CD14-positive monocyte (primary cell): ENCODE results near the gene CPB2. TPM values are rescaled to one million over a fixed set of nuclear protein-coding genes. Genes with fewer than 3 reads are reported as not detected.

Experiments
- DNase-seq, 3 donors: peaks; one replicate each; pipeline ENCODE4 v3.0.0-alpha.2; 2011 to 2022
- H2AFZ ChIP-seq: 2 replicates; pipeline ENCODE4 v1.6.0; 2012; ENCODE audit warnings: mild to moderate bottlenecking, low read depth, low read length, inconsistent platforms; ENCODE audit not compliant: insufficient read depth, poor library complexity, severe bottlenecking
- H3K27ac ChIP-seq, 2 donors: 1 replicate in 1 of 2; 2 replicates in 1 of 2; pipeline ENCODE4 v1.5.1; 2012 to 2013; ENCODE audit warnings: low read length in 2 of 2, control low read depth in 1 of 2, inconsistent platforms in 1 of 2, low read depth in 1 of 2, mild to moderate bottlenecking in 1 of 2
- H3K27me3 ChIP-seq, 2 donors: one replicate each; pipeline versions ENCODE4 v1.6.0 to v1.6.1; 2011 to 2013; ENCODE audit warnings: low read length in 2 of 2; ENCODE audit not compliant: control insufficient read depth in 2 of 2, insufficient read depth in 2 of 2
- H3K36me3 ChIP-seq, 2 donors: replicated peaks in 1 of 2; 1 replicate in 1 of 2; 2 replicates in 1 of 2; pipeline versions ENCODE4 v1.5.1 to v1.6.1; 2012 to 2013; ENCODE audit warnings: low read length in 2 of 2, control low read depth in 1 of 2, inconsistent platforms in 1 of 2, mild to moderate bottlenecking in 1 of 2; ENCODE audit not compliant: insufficient read depth in 2 of 2, control insufficient read depth in 1 of 2
- H3K4me1 ChIP-seq, 2 donors: 1 replicate in 1 of 2; 2 replicates in 1 of 2; pipeline versions ENCODE4 v1.5.1 to v1.6.1; 2012 to 2013; ENCODE audit warnings: low read length in 2 of 2, control low read depth in 1 of 2, inconsistent platforms in 1 of 2, mild to moderate bottlenecking in 1 of 2, moderate library complexity in 1 of 2; ENCODE audit not compliant: insufficient read depth in 2 of 2, control insufficient read depth in 1 of 2
- H3K4me2 ChIP-seq: replicated peaks from 2 replicates; pipeline ENCODE3; 2012; ENCODE audit warnings: low read length, moderate library complexity, mild to moderate bottlenecking; ENCODE audit not compliant: poor library complexity, severe bottlenecking; ENCODE audit errors: extremely low read depth
- H3K4me3 ChIP-seq, 3 experiments: fragments of 200-600 bp in 1 of 3; sonication (generic) in 1 of 3; replicated peaks in 1 of 3; 1 replicate in 2 of 3; 2 replicates in 1 of 3; pipeline ENCODE4 v1.5.1; 2011 to 2013; ENCODE audit warnings: low read length in 3 of 3, mild to moderate bottlenecking in 3 of 3, control low read depth in 2 of 3, low read depth in 2 of 3, inconsistent platforms in 1 of 3, moderate library complexity in 1 of 3
- H3K79me2 ChIP-seq: 2 replicates; pipeline ENCODE4 v1.6.0; 2012; ENCODE audit warnings: mild to moderate bottlenecking, control low read depth, inconsistent platforms, low read length, moderate library complexity; ENCODE audit not compliant: insufficient read depth
- H3K9ac ChIP-seq: 2 replicates; pipeline ENCODE4 v1.6.0; 2017; ENCODE audit warnings: low read length, mild to moderate bottlenecking; ENCODE audit not compliant: insufficient read depth, poor library complexity, severe bottlenecking
- H3K9me3 ChIP-seq, 2 donors: replicated peaks in 1 of 2; 1 replicate in 1 of 2; 2 replicates in 1 of 2; pipeline versions ENCODE4 v1.5.1 to v1.6.1; 2012 to 2013; ENCODE audit warnings: low read length in 2 of 2, control low read depth in 1 of 2; ENCODE audit not compliant: control insufficient read depth in 1 of 2, insufficient read depth in 1 of 2
- H4K20me1 ChIP-seq: 2 replicates; pipeline ENCODE4 v1.6.0; 2012; ENCODE audit warnings: mild to moderate bottlenecking, low read length, control low read depth, moderate library complexity; ENCODE audit not compliant: insufficient read depth
- H3K27ac Mint-ChIP-seq, 7 donors: one replicate each; pipeline ENCODE4 v1.8.0; 2020; ENCODE audit warnings: mild to moderate bottlenecking in 7 of 7, mixed read lengths in 7 of 7, moderate library complexity in 6 of 7, inconsistent platforms in 2 of 7
- H3K27me3 Mint-ChIP-seq, 3 donors: one replicate each; pipeline ENCODE4 v1.8.0; 2021 to 2022; ENCODE audit warnings: low read depth in 3 of 3, mild to moderate bottlenecking in 3 of 3, mixed read lengths in 3 of 3, moderate library complexity in 3 of 3, inconsistent platforms in 1 of 3
- H3K36me3 Mint-ChIP-seq, 2 donors: one replicate each; pipeline ENCODE4 v1.8.0; 2020; ENCODE audit warnings: mixed read lengths in 2 of 2, inconsistent platforms in 1 of 2, mild to moderate bottlenecking in 1 of 2
- H3K4me1 Mint-ChIP-seq: one replicate; pipeline ENCODE4 v1.8.0; 2020; ENCODE audit warnings: mild to moderate bottlenecking, mixed read lengths
- H3K4me3 Mint-ChIP-seq, 2 donors: one replicate each; pipeline ENCODE4 v1.8.0; 2020; ENCODE audit warnings: mild to moderate bottlenecking in 2 of 2, mixed read lengths in 2 of 2, moderate library complexity in 1 of 2
- H3K9me3 Mint-ChIP-seq, 7 donors: one replicate each; pipeline ENCODE4 v1.8.0; 2020 to 2022; ENCODE audit warnings: mixed read lengths in 7 of 7, mild to moderate bottlenecking in 6 of 7, moderate library complexity in 6 of 7, inconsistent platforms in 2 of 7
- CTCF ChIP-seq: fragments of 200-600 bp; IDR thresholded peaks from one replicate; pipeline ENCODE4 v1.8.0; 2022; ENCODE audit warnings: antibody characterized with exemption, mild to moderate bottlenecking
- WGBS: methylation state at CpG from one replicate; pipeline ENCODE4 v1.1.5; 2013; ENCODE audit warnings: missing lambda C conversion rate; ENCODE audit not compliant: insufficient coverage; 5-methylcytosine and 5-hydroxymethylcytosine counted together
- intact Hi-C, 2 donors: fragments of 100-400 bp; cut with micrococcal nuclease; formaldehyde crosslinking; loops; one replicate each; pipeline versions ENCODE4 v1.15.0 to v1.15.1; 2023
- polyA plus RNA-seq, 3 donors: library from polyadenylated mRNA; depleted of rRNA in 1 of 3; unstranded in 2 of 3; stranded (reverse) in 1 of 3; fragments of 300-500 nt in 2 of 3; fragments of >200 nt in 1 of 3; fragmentation: Illumina TruSeq in 2 of 3; gene quantifications; 1 replicate in 2 of 3; 2 replicates in 1 of 3; pipeline ENCODE4 v1.2.3, GENCODE V29; 2012 to 2021

The CPB2 gene
- polyA plus RNA-seq, 3 donors = 0.15 to 0.18 TPM; not detected in 1

GRCh38 chr13:46121597-46122163 lies 16.8 kb upstream of the CPB2 start:
- H3K9ac ChIP-seq = no peak overlapping the region
- no peak overlapping the region for H3K4me2 ChIP-seq
- peaks cover 19 to 22% of the 10 kb centered on the region in 2 donors for H3K4me1 ChIP-seq
- Mint-ChIP-seq H3K4me3 (no peak overlapping the region), H3K36me3 (peaks cover 11% of the 10 kb centered on the region in 2 donors), H3K9me3 (peaks cover 0 to under 1% (median 0%) of the 10 kb centered on the region in 7 donors), H3K27ac (no peak overlapping the region), H3K27me3 (peaks cover 1 to 3% (median 3%) of the 10 kb centered on the region in 3 donors), H3K4me1 (peaks cover 27% of the 10 kb centered on the region)
- H3K9me3 ChIP-seq = no peaks in the 10 kb centered on the region
- no peaks in the 10 kb centered on the region for H3K27me3 ChIP-seq
- H3K4me3 ChIP-seq = no peak overlapping the region
- TF ChIP-seq CTCF = no peak
- H3K79me2 ChIP-seq = no peaks in the 10 kb centered on the region
- 78% methylated on average over 3 of the region's 4 CpGs for WGBS
- H3K36me3 ChIP-seq = peaks cover 6 to 9% of the 10 kb centered on the region in 2 donors
- H2AFZ ChIP-seq = no peak overlapping the region
- peaks cover 26% of the 10 kb centered on the region for H4K20me1 ChIP-seq
- H3K27ac ChIP-seq = no peak overlapping the region
- intact Hi-C loops = loop anchor here (10.0 kb wide), 2 partner anchors 67 to 317 kb away; partner anchors contain the start of gene ZC3H13 (in 1 of the 2)
- DNase-seq = no peak

GRCh38 chr13:46121033-46121432 lies 16.2 kb upstream of the CPB2 start:
- no peak overlapping the region for H3K4me2 ChIP-seq
- peaks cover 16 to 18% of the 10 kb centered on the region in 2 donors for H3K4me1 ChIP-seq
- no peak overlapping the region for H3K9ac ChIP-seq
- Mint-ChIP-seq H3K36me3 (peaks cover 4% of the 10 kb centered on the region in 2 donors), H3K4me1 (peaks cover 22% of the 10 kb centered on the region), H3K4me3 (no peak overlapping the region), H3K27ac (no peak overlapping the region), H3K9me3 (peaks cover 0 to 5% (median 2%) of the 10 kb centered on the region in 7 donors), H3K27me3 (peaks cover 1 to 3% (median 3%) of the 10 kb centered on the region in 3 donors)
- H3K27me3 ChIP-seq = no peaks in the 10 kb centered on the region
- no peak overlapping the region for H3K4me3 ChIP-seq
- no peak for TF ChIP-seq CTCF
- no peak for DNase-seq
- H3K36me3 ChIP-seq = peaks cover 0 to 3% of the 10 kb centered on the region in 2 donors
- intact Hi-C loops = loop anchor here (10.0 kb wide), 2 partner anchors 66 to 316 kb away; partner anchors contain the start of gene ZC3H13 (in 1 of the 2)
- H3K27ac ChIP-seq = no peak overlapping the region
- H2AFZ ChIP-seq = no peak overlapping the region
- no peaks in the 10 kb centered on the region for H3K9me3 ChIP-seq
- H3K79me2 ChIP-seq = no peaks in the 10 kb centered on the region
- no CpG with 5 or more reads among the region's 2 CpGs for WGBS
- peaks cover 19% of the 10 kb centered on the region for H4K20me1 ChIP-seq
